Measurements from ENCODE around the gene SLC44A4.

- TF ChIP-seq CTCF (IDR thresholded peaks at IDR 0.05) (no peak), EZH2 (IDR thresholded peaks at IDR 0.05) (no peak), EZH2phosphoT487 (IDR thresholded peaks at IDR 0.05) (no peak)
Measured at GRCh38 chr6:31859923-31860322, 18.9 kb downstream of the SLC44A4 start.
